Activated naive CD4-positive, alpha-beta T cell treated with Interleukin-2 at 50 U/mL for 16 hours (primary cell): ENCODE measurements around the gene SSBP4.
"Not testable (repeated sequence)": the region's sequence is repeated elsewhere in the genome, so short reads cannot be mapped to it uniquely, and the experiment has no call there.

Experiments
- DNase-seq: peaks from one replicate; pipeline ENCODE4 v3.0.0-alpha.2; 2020

SSBP4 gene

GRCh38 chr19:18419195-18419698 is at the start of gene SSBP4:
TSS of gene SSBP4 (plus strand) at chr19:18419398. CDS start at chr19:18419649, 251 bp downstream.
- DNase-seq: peak; percentile 71

GRCh38 chr19:18373407-18373891 is 45.7 kb upstream of the SSBP4 start:
- DNase-seq: no peak

GRCh38 chr19:18373892-18374629 is 45.1 kb upstream of the SSBP4 start:
- DNase-seq: peak; percentile 46

GRCh38 chr19:18377026-18377425 is 42.2 kb upstream of the SSBP4 start:
- no peak for DNase-seq

GRCh38 chr19:18379803-18380747 is 39.1 kb upstream of the SSBP4 start:
- no peak for DNase-seq

GRCh38 chr19:18380843-18381242 is 38.4 kb upstream of the SSBP4 start:
- DNase-seq: no peak

GRCh38 chr19:18383622-18384021 is 35.6 kb upstream of the SSBP4 start:
- DNase-seq: not testable (repeated sequence)

- no peak for DNase-seq
Observed at GRCh38 chr19:18384775-18385174, 34.4 kb upstream of the SSBP4 start.

- DNase-seq: no peak
Observed at GRCh38 chr19:18385359-18385674, 33.9 kb upstream of the SSBP4 start.

- peak; percentile 27 for DNase-seq
Observed at GRCh38 chr19:18385675-18386542, 33.3 kb upstream of the SSBP4 start, which contains the start of gene GDF15. TSS of gene GDF15 (plus strand) at chr19:18386158. CDS start at chr19:18386190, 32 bp downstream.

GRCh38 chr19:18386543-18387271 is 32.5 kb upstream of the SSBP4 start:
- no peak for DNase-seq

- peak; percentile 83 for DNase-seq
Observed at GRCh38 chr19:18388100-18388959, 30.9 kb upstream of the SSBP4 start.

GRCh38 chr19:18388960-18389725 is 30.1 kb upstream of the SSBP4 start:
- DNase-seq: no peak

GRCh38 chr19:18389726-18390064 is 29.5 kb upstream of the SSBP4 start:
- no peak for DNase-seq

- DNase-seq: no peak
Observed at GRCh38 chr19:18390065-18390907, 28.9 kb upstream of the SSBP4 start.

GRCh38 chr19:18391509-18392075 is 27.6 kb upstream of the SSBP4 start:
- DNase-seq: no peak

- no peak for DNase-seq
Observed at GRCh38 chr19:18392417-18392816, 26.8 kb upstream of the SSBP4 start.

- no peak for DNase-seq
Observed at GRCh38 chr19:18392926-18393325, 26.3 kb upstream of the SSBP4 start.

GRCh38 chr19:18393836-18394235 is 25.4 kb upstream of the SSBP4 start:
- no peak for DNase-seq
